ENCODE measurements around the gene SRA1. TPM values are rescaled to one million over a fixed set of nuclear protein-coding genes. Genes with fewer than 3 reads are reported as not detected.

SRA1 gene
- total RNA-seq, 1 donor from 2014 or later: 37.8 TPM

DNA sequence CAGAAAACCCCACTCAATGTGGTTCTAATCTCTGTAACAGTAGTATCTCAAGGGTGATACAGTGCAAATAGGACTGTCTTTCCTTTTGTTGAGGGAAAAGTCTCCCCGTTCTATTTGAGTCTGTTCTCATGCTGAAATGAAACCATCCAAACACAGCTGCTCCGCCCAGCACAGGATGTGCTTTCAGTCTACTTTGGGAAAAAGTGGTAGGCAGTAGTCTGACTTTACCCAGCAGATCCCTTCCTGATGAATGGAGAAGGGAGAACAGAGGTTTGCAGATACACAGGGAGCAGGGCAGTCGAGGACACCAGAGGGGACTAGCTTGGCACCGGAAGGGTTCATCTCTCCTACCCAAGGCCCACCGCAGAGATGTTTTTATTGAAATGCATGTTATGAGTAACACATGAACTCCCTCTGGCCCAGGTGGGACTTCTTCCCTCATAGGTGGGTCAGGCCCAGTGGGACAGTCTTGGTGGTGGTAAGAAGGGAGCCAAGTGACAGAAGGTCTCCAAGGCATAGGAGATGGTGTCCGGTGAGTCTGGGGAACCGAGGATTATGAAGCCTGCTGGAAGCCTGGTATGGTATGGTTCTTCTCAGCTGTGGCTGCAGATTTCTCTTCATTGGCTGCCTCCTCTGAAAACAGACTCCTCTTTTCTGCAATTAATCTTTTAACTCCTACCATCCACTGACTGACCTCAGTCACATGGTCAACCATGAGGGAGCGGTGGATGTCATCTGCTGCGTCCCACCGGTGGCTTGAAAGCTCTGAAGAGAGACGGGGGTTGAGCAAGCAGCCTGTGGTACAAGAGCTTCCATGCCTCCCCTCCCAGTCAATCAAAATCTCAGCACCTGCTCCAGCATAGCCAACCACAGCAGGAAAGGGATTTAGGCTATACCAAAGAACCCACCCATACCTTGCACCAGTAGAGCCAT is 6.9 kb downstream of the SRA1 start:
- DNase-seq (ENCODE audit: low spot score): no peak

DNA sequence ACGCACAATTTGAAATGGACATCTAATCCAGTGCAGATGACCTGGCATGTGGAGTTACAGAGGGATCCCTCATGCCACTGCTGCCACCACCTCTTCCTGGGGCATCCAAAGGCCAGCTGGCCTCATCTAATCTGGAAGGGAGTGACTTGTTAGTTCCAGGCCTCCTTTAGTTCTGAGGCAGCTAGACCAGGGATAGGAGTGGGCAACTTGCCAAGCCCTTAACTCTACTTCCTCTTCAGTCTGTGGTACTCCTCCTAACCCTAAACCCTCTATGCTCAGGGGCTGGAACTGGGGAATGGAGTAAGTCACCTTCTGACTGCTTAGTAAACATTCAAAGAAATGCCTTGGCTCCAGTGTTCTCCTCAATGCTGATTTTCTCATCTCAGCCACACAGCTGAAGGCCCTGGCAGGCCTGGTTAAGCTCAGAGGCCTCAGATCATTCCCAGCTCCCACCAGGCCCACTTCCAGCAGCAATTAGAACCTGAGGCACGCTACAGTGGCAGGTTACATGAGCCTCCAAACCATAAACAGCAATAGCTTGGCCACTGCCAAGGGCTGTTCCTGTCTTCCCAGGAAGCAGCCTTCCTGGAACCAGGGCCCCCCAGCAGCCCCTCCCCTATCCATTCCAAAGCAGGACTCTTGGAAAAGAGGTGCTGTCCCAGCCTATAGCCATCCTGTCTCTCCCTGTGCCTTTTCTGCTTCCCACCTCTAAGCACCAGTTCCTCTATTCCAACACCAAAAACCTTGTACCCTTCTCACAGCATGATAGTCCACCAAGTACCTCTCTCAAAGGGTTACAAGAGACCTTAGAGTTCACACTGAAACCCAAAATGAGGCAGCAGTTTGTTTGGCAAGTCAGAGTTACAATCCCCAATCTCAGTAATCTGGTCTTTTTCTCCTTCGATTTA is 7.8 kb downstream of the SRA1 start:
- DNase-seq (ENCODE audit: low spot score): peak; percentile 79

DNA sequence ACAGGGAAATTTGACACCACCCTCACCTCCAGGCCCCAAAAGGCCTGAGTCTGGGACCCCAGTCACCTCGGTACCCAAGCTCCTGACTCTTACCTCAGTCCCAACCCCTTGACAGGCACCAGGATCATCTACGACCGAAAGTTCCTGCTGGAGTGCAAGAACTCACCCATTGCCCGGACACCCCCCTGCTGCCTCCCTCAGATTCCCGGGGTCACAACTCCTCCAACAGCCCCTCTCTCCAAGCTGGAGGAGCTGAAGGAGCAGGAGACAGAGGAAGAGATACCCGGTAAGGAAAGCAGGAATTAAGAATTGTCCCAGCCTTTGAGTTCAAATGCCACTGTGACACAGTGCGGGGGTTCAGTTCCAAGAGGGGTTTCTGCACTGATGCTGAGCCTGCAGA is 8.5 kb downstream of the SRA1 start:
- no peak for DNase-seq (ENCODE audit: low spot score)

DNA sequence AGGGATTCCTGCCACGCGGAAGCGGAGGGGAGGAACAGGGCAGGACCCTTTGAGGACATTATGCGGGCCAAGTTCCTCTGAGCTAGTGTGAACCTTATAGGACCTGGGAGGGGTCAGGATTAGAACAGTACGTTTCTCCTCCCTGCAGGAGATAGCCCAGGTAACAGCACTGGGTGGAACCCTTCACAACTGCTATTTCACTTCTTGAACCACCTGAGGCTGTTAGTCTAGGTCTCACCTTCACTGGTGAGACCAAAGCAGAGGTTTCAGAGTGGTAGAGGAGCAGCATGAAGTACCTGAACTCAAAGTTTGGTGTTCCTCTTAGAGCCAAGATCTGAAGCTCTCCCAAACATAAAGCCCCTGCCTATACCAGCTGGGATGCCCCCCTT is 9.0 kb downstream of the SRA1 start:
- DNase-seq (ENCODE audit: low spot score): no peak

DNA sequence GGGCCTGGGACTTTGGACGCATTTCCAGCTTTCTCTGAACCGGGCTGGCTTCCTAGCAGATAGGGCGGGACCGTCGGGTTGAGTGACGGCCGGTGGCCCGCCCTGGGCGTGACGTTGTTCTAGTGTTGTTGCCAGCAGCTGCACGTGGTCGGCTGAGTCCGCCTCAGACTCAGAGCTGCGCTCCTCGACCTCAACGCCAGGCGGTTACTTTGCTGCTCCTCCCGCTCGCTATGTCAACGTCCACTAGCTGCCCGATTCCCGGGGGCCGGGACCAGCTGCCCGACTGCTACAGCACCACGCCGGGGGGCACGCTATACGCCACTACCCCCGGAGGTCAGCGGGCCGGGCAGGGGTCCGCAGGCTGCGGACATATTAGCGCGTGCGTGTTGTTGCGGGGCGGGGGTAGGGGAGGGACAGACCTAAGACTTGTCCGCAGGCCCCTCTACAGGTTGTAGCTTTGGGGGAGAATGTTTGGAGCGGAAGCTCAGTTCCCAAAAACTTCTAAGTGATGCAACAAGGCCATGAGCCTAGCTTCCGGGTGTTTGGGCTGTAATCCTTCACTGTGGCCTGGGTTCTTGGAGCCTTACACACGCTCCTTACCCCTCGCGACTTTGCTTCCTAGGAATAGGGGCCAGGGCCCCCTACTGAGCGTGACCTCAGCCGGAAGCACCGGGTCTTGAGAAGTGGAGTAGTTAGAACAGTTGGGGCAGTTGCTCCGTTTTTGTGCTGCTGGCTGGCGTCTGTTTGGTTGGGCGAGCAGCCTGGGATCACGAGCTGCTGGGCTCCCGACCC is 9.6 kb downstream of the SRA1 start, which contains the start of gene EIF4EBP3:
TSS of gene EIF4EBP3 (plus strand) at position 155 of the 792 bp plus-strand sequence. CDS start at position 231, 76 bp downstream.
- DNase-seq (ENCODE audit: low spot score): peak; percentile 98

DNA sequence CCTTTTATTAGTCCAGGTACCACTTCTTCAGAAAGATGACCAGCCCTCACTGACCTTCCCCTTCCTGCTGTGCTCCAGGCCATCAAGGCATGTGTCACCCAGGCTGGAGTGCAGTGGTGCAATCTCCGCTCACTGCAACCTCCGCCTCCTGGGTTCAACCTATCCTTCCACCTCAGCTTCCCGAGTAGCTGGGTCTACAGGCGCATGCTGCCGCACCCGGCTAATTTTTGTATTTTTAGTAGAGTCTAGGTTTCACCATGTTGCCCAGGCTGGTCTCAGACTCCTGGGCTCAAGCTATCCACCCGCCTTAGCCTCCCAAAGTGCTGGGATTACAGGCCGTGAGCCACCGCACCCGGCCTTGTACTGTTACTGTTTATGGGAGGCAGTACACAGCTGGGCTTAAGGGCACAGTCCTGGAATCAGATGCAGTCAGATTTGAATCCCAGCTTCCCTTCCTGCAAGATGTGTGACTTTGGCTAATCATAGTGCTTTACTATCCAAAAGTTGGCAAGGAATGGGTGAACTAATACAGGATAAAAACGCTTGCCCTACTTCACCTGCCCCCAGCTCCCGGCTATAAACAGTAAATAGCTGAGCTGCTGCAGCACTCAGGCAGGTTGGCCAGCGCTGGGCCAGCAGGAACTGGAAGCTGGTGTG is 10.3 kb downstream of the SRA1 start:
- no peak for DNase-seq (ENCODE audit: low spot score)

DNA sequence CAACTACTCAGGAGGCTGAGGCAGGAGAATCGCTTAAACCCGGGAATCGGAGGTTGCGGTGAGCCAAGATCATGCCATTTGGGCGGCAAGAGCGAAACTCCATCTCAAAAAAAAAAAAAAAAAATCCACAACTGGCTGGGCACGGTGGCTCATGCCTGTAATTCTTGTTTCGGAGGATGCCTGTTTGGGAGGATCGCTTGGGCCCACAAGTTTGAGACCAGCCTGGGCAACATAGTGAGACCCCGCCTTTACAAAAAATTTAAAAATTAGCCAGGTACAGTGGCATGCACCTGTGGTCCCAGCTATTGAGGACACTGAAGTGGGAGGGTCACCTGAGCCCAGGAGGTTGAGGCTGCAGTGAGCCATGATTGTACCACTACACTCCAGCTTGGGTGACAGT is 11.7 kb downstream of the SRA1 start:
- DNase-seq (ENCODE audit: low spot score): no peak

DNA sequence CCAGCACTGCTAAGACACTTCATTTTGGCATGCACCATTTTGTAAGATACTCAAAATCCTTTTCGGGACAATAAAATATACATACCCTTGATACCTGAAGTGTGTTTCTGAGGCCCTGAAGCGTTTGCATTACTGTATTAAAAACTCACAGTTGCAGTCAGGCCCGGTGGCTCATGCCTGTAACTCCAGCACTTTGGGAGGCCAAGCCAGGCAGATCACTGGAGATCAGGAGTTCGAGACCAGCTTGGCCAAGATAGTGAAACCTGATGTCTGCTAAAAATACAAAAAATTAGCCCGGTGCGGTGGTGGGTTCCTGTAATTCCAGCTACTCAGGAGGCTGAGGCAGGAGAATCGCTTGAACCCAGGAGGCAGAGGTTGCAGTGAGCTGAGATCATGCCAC is 12.3 kb downstream of the SRA1 start:
- no peak for DNase-seq (ENCODE audit: low spot score)

DNA sequence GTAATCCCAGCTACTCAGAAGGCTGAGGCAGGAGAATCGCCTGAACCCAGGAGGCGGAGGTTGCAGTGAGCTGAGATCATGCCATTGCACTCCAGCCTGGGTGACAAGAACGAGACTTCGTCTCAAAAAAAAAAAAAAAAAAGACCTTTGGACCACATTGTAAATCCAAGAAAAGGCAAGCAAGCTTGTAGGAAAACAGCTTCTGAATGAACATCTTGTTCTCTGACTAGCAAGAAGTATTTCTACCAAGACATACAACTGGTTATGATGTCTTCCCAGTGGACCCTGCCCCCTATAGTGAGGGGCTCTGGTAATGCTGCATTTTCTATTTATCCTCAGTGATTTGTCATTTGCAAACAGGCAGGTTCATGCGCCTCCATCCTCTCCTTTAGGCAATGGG is 14.3 kb downstream of the SRA1 start:
- no peak for DNase-seq (ENCODE audit: low spot score)

DNA sequence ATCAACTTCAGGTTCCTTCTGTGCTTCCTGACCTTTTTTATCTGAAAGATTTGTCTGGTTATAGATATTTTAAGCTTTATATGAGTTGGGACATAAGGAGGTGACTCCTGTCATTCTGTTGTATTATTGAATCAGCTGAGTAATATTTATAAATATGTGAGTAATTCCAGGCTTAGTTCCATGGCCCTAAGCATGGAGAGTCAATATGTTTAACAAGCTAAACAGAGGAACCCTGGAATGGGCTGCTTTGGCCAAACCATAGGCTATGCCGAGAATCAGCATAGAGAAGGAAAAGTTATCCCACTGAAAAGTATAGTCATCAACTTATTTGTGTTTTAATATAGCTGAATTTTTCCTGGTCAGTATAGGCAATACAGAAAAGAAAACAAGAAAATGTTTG is 17.0 kb downstream of the SRA1 start:
- no peak for DNase-seq (ENCODE audit: low spot score)

DNA sequence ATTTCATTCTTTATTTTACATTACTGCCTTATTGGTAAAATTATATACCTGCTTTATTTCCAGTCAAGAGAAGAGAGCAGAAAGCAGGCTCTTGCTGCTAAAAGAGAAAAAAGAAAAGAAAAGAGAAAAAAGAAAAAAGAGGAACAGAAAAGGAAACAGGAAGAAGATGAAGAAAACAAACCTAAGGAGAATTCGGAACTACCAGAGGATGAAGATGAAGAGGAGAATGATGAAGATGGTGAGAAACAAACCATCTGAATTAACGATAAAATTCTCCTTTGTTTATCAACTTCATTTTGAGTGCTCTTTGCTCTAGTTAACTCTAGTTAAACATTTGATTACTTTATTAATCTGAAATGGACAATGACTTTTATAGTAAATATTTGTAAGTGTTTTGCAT is 33.3 kb downstream of the SRA1 start:
- DNase-seq (ENCODE audit: low spot score): no peak

DNA sequence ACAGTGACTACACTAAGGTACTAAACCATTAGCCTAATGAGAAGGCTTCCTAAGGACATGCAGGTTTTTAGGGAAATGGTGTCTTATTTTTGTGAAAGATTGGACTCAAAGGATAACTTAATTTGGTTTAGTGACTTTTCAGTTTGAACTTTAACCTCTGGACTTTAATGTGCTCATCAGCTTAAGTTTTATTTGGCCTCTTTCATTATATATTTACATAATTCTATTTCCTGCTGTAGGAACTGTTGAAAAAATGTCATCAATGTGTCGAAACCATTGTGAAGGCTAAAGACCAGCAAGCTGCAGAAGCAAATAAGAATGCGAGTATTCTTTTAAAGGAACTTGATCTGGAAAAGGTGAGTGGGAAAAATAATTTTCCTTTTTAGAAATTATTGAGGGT is 44.1 kb downstream of the SRA1 start:
- no peak for DNase-seq (ENCODE audit: low spot score)

DNA sequence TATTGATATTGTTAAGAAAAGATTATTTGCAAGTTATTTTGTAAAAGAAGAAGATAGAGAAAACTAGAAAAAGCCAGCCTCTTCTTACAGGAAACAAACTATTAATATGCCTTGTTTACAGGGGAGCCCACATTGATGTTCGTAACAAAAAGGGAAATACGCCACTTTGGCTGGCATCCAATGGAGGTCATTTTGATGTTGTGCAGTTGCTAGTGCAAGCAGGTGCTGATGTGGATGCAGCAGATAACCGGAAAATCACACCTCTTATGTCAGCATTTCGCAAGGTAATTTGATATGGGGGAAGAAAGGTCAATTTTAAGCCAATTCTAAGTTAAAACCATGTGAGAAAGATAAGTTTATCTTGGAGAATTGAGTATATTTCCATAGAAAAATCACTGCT is 47.4 kb downstream of the SRA1 start:
- DNase-seq (ENCODE audit: low spot score): no peak

DNA sequence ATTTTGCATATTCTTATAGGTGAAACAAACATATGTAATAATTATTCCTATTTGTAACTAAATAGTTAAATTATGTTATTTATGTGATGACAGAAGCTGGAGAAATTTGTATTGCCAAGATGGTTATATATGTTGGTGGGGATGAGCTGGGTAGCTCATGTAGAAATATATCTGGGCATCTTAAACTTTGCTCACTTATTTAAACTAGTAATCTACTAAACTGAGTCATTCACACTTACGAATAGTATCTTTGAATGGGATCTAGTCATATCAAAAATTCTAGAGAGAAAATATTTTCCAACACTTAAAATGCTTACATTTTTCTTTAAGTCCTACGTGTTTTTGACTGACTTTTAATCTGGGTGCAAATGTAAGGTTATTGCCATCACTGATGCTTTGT is 54.4 kb downstream of the SRA1 start:
- no peak for DNase-seq (ENCODE audit: low spot score)

Other genes starting within 250 kb of the SRA1 start
- gene HBEGF, start 210.9 kb downstream of the SRA1 start, total RNA-seq: 5.6 TPM
- 0.13 TPM for gene SLC4A9, start 197.3 kb downstream of the SRA1 start, total RNA-seq
- 201 TPM for gene ANKHD1, start 155.6 kb downstream of the SRA1 start, total RNA-seq
- 25.9 TPM for gene EIF4EBP3, start 9.8 kb downstream of the SRA1 start, total RNA-seq
- 31.9 TPM for gene APBB3, start 7.1 kb upstream of the SRA1 start, total RNA-seq
- 71.8 TPM for gene SLC35A4, start 7.4 kb upstream of the SRA1 start, total RNA-seq
- gene CD14, start 75.7 kb upstream of the SRA1 start, total RNA-seq: 17.3 TPM
- 24.1 TPM for gene TMCO6, start 82.0 kb upstream of the SRA1 start, total RNA-seq
- gene NDUFA2, start 90.2 kb upstream of the SRA1 start, total RNA-seq: 48.1 TPM
- 78.8 TPM for gene IK, start 90.4 kb upstream of the SRA1 start, total RNA-seq
- gene WDR55, start 107.4 kb upstream of the SRA1 start, total RNA-seq: 26.3 TPM
- gene DND1, start 116.1 kb upstream of the SRA1 start, total RNA-seq: 2.7 TPM
- 57.0 TPM for gene HARS1, start 133.9 kb upstream of the SRA1 start, total RNA-seq
- gene HARS2, start 134.0 kb upstream of the SRA1 start, total RNA-seq: 34.0 TPM
- gene ZMAT2, start 143.0 kb upstream of the SRA1 start, total RNA-seq: 58.5 TPM
- not detected for gene PCDHA1, start 228.7 kb upstream of the SRA1 start, total RNA-seq
- gene PCDHA2, start 237.4 kb upstream of the SRA1 start, total RNA-seq: not detected
- 0.31 TPM for gene PCDHA3, start 243.6 kb upstream of the SRA1 start, total RNA-seq
- 1.5 TPM for gene PCDHA4, start 249.6 kb upstream of the SRA1 start, total RNA-seq

Data from ureter (tissue), 1 donor.